Naive thymus-derived CD4-positive, alpha-beta T cell (primary cell): ENCODE results near the gene PDGFRB. TPM values are rescaled to one million over a fixed set of nuclear protein-coding genes. Genes with fewer than 3 reads are reported as not detected.
A peak's percentile ranks its signal among the peaks of the same experiment; 100 is the strongest.

Experiments used
- ATAC-seq: fragments of 150-1000 bp; cut with Tn5 transposase; 2 replicates; pipeline ENCODE4 v1.10.0; 2021; ENCODE audit warnings: mild to moderate bottlenecking, moderate library complexity
- CTCF ChIA-PET: fragments of 350-600 bp; sonication (Branson Sonifier 250); formaldehyde crosslinking; loops from one replicate; lab custom pipeline; 2021; ENCODE audit warnings: antibody characterized with exemption; lab: Charles Lee
- POLR2A ChIA-PET: fragments of 350-600 bp; sonication (Branson Sonifier 250); formaldehyde crosslinking; loops from one replicate; lab custom pipeline; 2021; ENCODE audit warnings: antibody characterized with exemption, inconsistent platforms; lab: Charles Lee
- DNase-seq, 9 donors: peaks; one replicate each; pipeline versions ENCODE4 v3.0.0 to v3.0.0-alpha.2; 2020 to 2022; ENCODE audit warnings: mixed read lengths in 1 of 9
- H3K27ac ChIP-seq: one replicate; pipeline ENCODE4 v1.7.0; 2013; ENCODE audit warnings: mild to moderate bottlenecking, low read depth, low read length, moderate library complexity
- H3K27me3 ChIP-seq, 2 donors: one replicate each; pipeline ENCODE4 v1.7.0; 2013; ENCODE audit warnings: low read length in 2 of 2, mild to moderate bottlenecking in 2 of 2, moderate library complexity in 2 of 2; ENCODE audit not compliant: control insufficient read depth in 2 of 2, insufficient read depth in 2 of 2
- H3K36me3 ChIP-seq, 3 experiments: 1 replicate in 2 of 3; 2 replicates in 1 of 3; pipeline ENCODE4 v1.7.0; 2013; ENCODE audit warnings: low read length in 3 of 3, mild to moderate bottlenecking in 3 of 3, moderate library complexity in 1 of 3; ENCODE audit not compliant: insufficient read depth in 3 of 3, control insufficient read depth in 2 of 3
- H3K4me1 ChIP-seq, 2 donors: one replicate each; pipeline ENCODE4 v1.7.0; 2013; ENCODE audit warnings: low read length in 2 of 2, mild to moderate bottlenecking in 2 of 2, moderate library complexity in 1 of 2; ENCODE audit not compliant: control insufficient read depth in 2 of 2, insufficient read depth in 2 of 2
- H3K4me3 ChIP-seq: 2 replicates; pipeline ENCODE4 v1.7.0; 2013; ENCODE audit warnings: mild to moderate bottlenecking, low read length
- H3K9me3 ChIP-seq, 3 experiments: 1 replicate in 2 of 3; 2 replicates in 1 of 3; pipeline ENCODE4 v1.7.0; 2013; ENCODE audit warnings: low read length in 3 of 3; ENCODE audit not compliant: control insufficient read depth in 2 of 3
- H3K27ac Mint-ChIP-seq, 9 donors: one replicate each; pipeline ENCODE4 v1.8.0; 2020 to 2022; ENCODE audit warnings: mixed read lengths in 9 of 9, mild to moderate bottlenecking in 8 of 9, moderate library complexity in 5 of 9, inconsistent platforms in 2 of 9
- H3K27me3 Mint-ChIP-seq, 5 donors: one replicate each; pipeline ENCODE4 v1.8.0; 2021 to 2022; ENCODE audit warnings: mixed read lengths in 5 of 5, mild to moderate bottlenecking in 1 of 5
- H3K36me3 Mint-ChIP-seq, 5 donors: one replicate each; pipeline ENCODE4 v1.8.0; 2020 to 2022; ENCODE audit warnings: mixed read lengths in 5 of 5, mild to moderate bottlenecking in 3 of 5, inconsistent platforms in 1 of 5
- H3K4me1 Mint-ChIP-seq, 7 donors: one replicate each; pipeline ENCODE4 v1.8.0; 2020 to 2022; ENCODE audit warnings: mixed read lengths in 7 of 7, mild to moderate bottlenecking in 3 of 7, inconsistent platforms in 1 of 7
- H3K4me3 Mint-ChIP-seq, 10 donors: one replicate each; pipeline ENCODE4 v1.8.0; 2020 to 2022; ENCODE audit warnings: mild to moderate bottlenecking in 10 of 10, mixed read lengths in 10 of 10, moderate library complexity in 6 of 10, inconsistent platforms in 2 of 10
- H3K9me3 Mint-ChIP-seq, 11 donors: one replicate each; pipeline ENCODE4 v1.8.0; 2020 to 2022; ENCODE audit warnings: mixed read lengths in 11 of 11, mild to moderate bottlenecking in 4 of 11, inconsistent platforms in 1 of 11, moderate library complexity in 1 of 11
- intact Hi-C, 2 donors: fragments of 100-400 bp; cut with micrococcal nuclease; formaldehyde crosslinking; loops; one replicate each; pipeline ENCODE4 v1.15.1; 2023
- polyA plus RNA-seq, 2 donors: library from polyadenylated mRNA; unstranded; fragments of 300-500 nt; fragmentation: Illumina TruSeq; gene quantifications; one replicate each; pipeline ENCODE4 v1.2.3, GENCODE V29; 2021
- total RNA-seq, 6 experiments: library from RNA in 5 of 6; stranded (reverse) in 5 of 6; gene quantifications; 1 replicate in 5 of 6; 2 replicates in 1 of 6; pipeline ENCODE4 v1.2.3 and lab custom pipeline; 2021 to 2026

Gene PDGFRB
- total and polyA plus RNA-seq, 7 experiments from 2014 or later = 0.37 to 8.5 (median 2.9) TPM; not detected in 3

- Mint-ChIP-seq H3K27me3 (no peaks in the 10 kb centered on the region), H3K9me3 (no peaks in the 10 kb centered on the region), H3K4me1 (peaks cover 0 to 27% (median 4%) of the 10 kb centered on the region in 7 donors), H3K27ac (peak overlapping the region in 1 of 9 donors; percentile 94), H3K4me3 (no peak overlapping the region), H3K36me3 (peaks cover 0 to 5% (median 0%) of the 10 kb centered on the region in 5 donors)
- no peak for ATAC-seq
- intact Hi-C loops = no loop called here
- Histone ChIP-seq H3K27ac (no peak overlapping the region), H3K27me3 (no peaks in the 10 kb centered on the region), H3K4me3 (no peak overlapping the region), H3K4me1 (no peaks in the 10 kb centered on the region), H3K36me3 (no peaks in the 10 kb centered on the region), H3K9me3 (no peaks in the 10 kb centered on the region)
- ChIA-PET CTCF (no interaction called here), POLR2A (interaction anchor here (1.0 kb wide), 1 partner anchor 265 kb away, joined by 3 read pairs; no protein-coding TSS in a partner anchor)
- no peak for DNase-seq
Measured at GRCh38 chr5:150148117-150148927, 7.3 kb downstream of the PDGFRB start.

- no peak overlapping the region for H3K4me3 Mint-ChIP-seq
- H3K27me3 Mint-ChIP-seq = no peaks in the 10 kb centered on the region
- H3K27ac ChIP-seq = no peak overlapping the region
- no peak overlapping the region for H3K27ac Mint-ChIP-seq
- H3K4me1 Mint-ChIP-seq = peaks cover 0 to 32% (median 4%) of the 10 kb centered on the region in 7 donors
- no peaks in the 10 kb centered on the region for H3K4me1 ChIP-seq
- intact Hi-C loops = no loop called here
- H3K36me3 Mint-ChIP-seq = peaks cover 0 to 5% (median 0%) of the 10 kb centered on the region in 5 donors
- ChIA-PET CTCF (no interaction called here), POLR2A (interaction anchor here (1.0 kb wide), 1 partner anchor 265 kb away, joined by 3 read pairs; no protein-coding TSS in a partner anchor)
- DNase-seq = no peak
- no peaks in the 10 kb centered on the region for H3K36me3 ChIP-seq
- no peaks in the 10 kb centered on the region for H3K9me3 Mint-ChIP-seq
- no peak for ATAC-seq
- no peak overlapping the region for H3K4me3 ChIP-seq
- no peaks in the 10 kb centered on the region for H3K9me3 ChIP-seq
- no peaks in the 10 kb centered on the region for H3K27me3 ChIP-seq
Measured at GRCh38 chr5:150147670-150148069, 8.0 kb downstream of the PDGFRB start.

GRCh38 chr5:150146862-150147601 is 8.6 kb downstream of the PDGFRB start:
- ChIA-PET CTCF (interaction anchor here (0.9 kb wide), 1 partner anchor 12 kb away, joined by 5 read pairs; no protein-coding TSS in a partner anchor), POLR2A (no interaction called here)
- no peak overlapping the region for H3K27ac Mint-ChIP-seq
- no peak overlapping the region for H3K4me3 Mint-ChIP-seq
- Histone ChIP-seq H3K4me1 (no peaks in the 10 kb centered on the region), H3K4me3 (no peak overlapping the region), H3K27ac (no peak overlapping the region), H3K27me3 (no peaks in the 10 kb centered on the region), H3K36me3 (no peaks in the 10 kb centered on the region), H3K9me3 (no peaks in the 10 kb centered on the region)
- ATAC-seq = no peak
- no peaks in the 10 kb centered on the region for H3K27me3 Mint-ChIP-seq
- H3K36me3 Mint-ChIP-seq = peaks cover 0 to 5% (median 0%) of the 10 kb centered on the region in 5 donors
- peaks cover 0 to 29% (median 4%) of the 10 kb centered on the region in 7 donors for H3K4me1 Mint-ChIP-seq
- DNase-seq = no peak
- no peaks in the 10 kb centered on the region for H3K9me3 Mint-ChIP-seq
- intact Hi-C loops = no loop called here

GRCh38 chr5:150146235-150146634 is 9.4 kb downstream of the PDGFRB start:
- H3K4me1 Mint-ChIP-seq = peaks cover 0 to 29% (median 4%) of the 10 kb centered on the region in 7 donors
- Histone ChIP-seq H3K4me3 (no peak overlapping the region), H3K9me3 (no peaks in the 10 kb centered on the region), H3K36me3 (no peaks in the 10 kb centered on the region), H3K27me3 (no peaks in the 10 kb centered on the region), H3K27ac (no peak overlapping the region), H3K4me1 (no peaks in the 10 kb centered on the region)
- no peak for ATAC-seq
- H3K4me3 Mint-ChIP-seq = no peak overlapping the region
- intact Hi-C loops = no loop called here
- ChIA-PET CTCF (interaction anchor here (0.9 kb wide), 1 partner anchor 13 kb away, joined by 5 read pairs; no protein-coding TSS in a partner anchor), POLR2A (no interaction called here)
- peaks cover 0 to 5% (median 0%) of the 10 kb centered on the region in 5 donors for H3K36me3 Mint-ChIP-seq
- H3K27ac Mint-ChIP-seq = no peak overlapping the region
- no peak for DNase-seq
- no peaks in the 10 kb centered on the region for H3K9me3 Mint-ChIP-seq
- H3K27me3 Mint-ChIP-seq = no peaks in the 10 kb centered on the region

- no peaks in the 10 kb centered on the region for H3K9me3 ChIP-seq
- H3K27me3 Mint-ChIP-seq = no peaks in the 10 kb centered on the region
- ATAC-seq = no peak
- no peak overlapping the region for H3K27ac Mint-ChIP-seq
- intact Hi-C loops = no loop called here
- no peak overlapping the region for H3K4me3 Mint-ChIP-seq
- peaks cover 0 to 22% (median 4%) of the 10 kb centered on the region in 7 donors for H3K4me1 Mint-ChIP-seq
- no peaks in the 10 kb centered on the region for H3K9me3 Mint-ChIP-seq
- peaks cover 0 to 5% (median 0%) of the 10 kb centered on the region in 5 donors for H3K36me3 Mint-ChIP-seq
- ChIA-PET CTCF (no interaction called here), POLR2A (no interaction called here)
- H3K27ac ChIP-seq = no peak overlapping the region
- no peak overlapping the region for H3K4me3 ChIP-seq
- H3K4me1 ChIP-seq = no peaks in the 10 kb centered on the region
- no peak for DNase-seq
- H3K36me3 ChIP-seq = no peaks in the 10 kb centered on the region
- H3K27me3 ChIP-seq = no peaks in the 10 kb centered on the region
Measured at GRCh38 chr5:150144879-150145278, 10.8 kb downstream of the PDGFRB start.

- no peak overlapping the region for H3K4me3 Mint-ChIP-seq
- DNase-seq (no peak), ATAC-seq (no peak)
- ChIA-PET POLR2A (no interaction called here), CTCF (no interaction called here)
- Histone ChIP-seq H3K4me1 (no peaks in the 10 kb centered on the region), H3K27ac (no peak overlapping the region), H3K27me3 (no peaks in the 10 kb centered on the region), H3K4me3 (no peak overlapping the region), H3K36me3 (no peaks in the 10 kb centered on the region), H3K9me3 (no peaks in the 10 kb centered on the region)
- H3K36me3 Mint-ChIP-seq = peaks cover 0 to 5% (median 0%) of the 10 kb centered on the region in 5 donors
- H3K9me3 Mint-ChIP-seq = no peaks in the 10 kb centered on the region
- H3K27ac Mint-ChIP-seq = no peak overlapping the region
- H3K27me3 Mint-ChIP-seq = no peaks in the 10 kb centered on the region
- peaks cover 0 to 16% (median 4%) of the 10 kb centered on the region in 7 donors for H3K4me1 Mint-ChIP-seq
- intact Hi-C loops = no loop called here
Measured at GRCh38 chr5:150144246-150144801, 11.3 kb downstream of the PDGFRB start.
